A673 (cell line): ENCODE results near the gene IL1RAPL1. TPM values are rescaled to one million over a fixed set of nuclear protein-coding genes. Genes with fewer than 3 reads are reported as not detected.

Experiments used
- BruUV-seq: library from RNA; stranded (reverse); fragments of 400-500 nt; replicated peaks from 2 replicates; lab custom pipeline; 2021; lab: Mats Ljungman, UMichigan
- CTCF ChIA-PET: fragments of 300-600 bp; sonication (Branson Sonifier 250); formaldehyde crosslinking; loops from one replicate; lab custom pipeline; 2022; ENCODE audit warnings: antibody characterized with exemption; lab: Charles Lee
- POLR2A ChIA-PET: fragments of 300-600 bp; sonication (Branson Sonifier 250); formaldehyde crosslinking; loops from one replicate; lab custom pipeline; 2022; ENCODE audit warnings: antibody characterized with exemption; ENCODE audit not compliant: low non-redundant PET; lab: Charles Lee
- DNase-seq: peaks from one replicate; pipeline ENCODE4 v3.0.0-alpha.2; 2015; ENCODE audit warnings: low spot score
- H3K27ac ChIP-seq: fragments of 200-600 bp; sonication (generic); 2 replicates; pipeline ENCODE4 v1.5.1; 2016; ENCODE audit warnings: mixed run types, low read depth, mild to moderate bottlenecking, mixed read lengths, antibody characterized with exemption, low read length; ENCODE audit not compliant: poor library complexity, severe bottlenecking
- H3K27me3 ChIP-seq: fragments of 200-600 bp; sonication (generic); replicated peaks from 2 replicates; pipeline ENCODE4 v1.6.1; 2017; ENCODE audit warnings: mixed run types, low read depth, mild to moderate bottlenecking, mixed read lengths, antibody characterized with exemption, low read length; ENCODE audit not compliant: insufficient read depth, poor library complexity
- H3K36me3 ChIP-seq: fragments of 200-600 bp; sonication (generic); 2 replicates; pipeline ENCODE4 v1.6.1; 2016; ENCODE audit warnings: mixed run types, mild to moderate bottlenecking, mixed read lengths, antibody characterized with exemption, low read length; ENCODE audit not compliant: insufficient read depth, poor library complexity, severe bottlenecking
- H3K4me1 ChIP-seq: fragments of 200-600 bp; sonication (generic); 2 replicates; pipeline ENCODE4 v1.6.1; 2017; ENCODE audit warnings: mixed run types, mild to moderate bottlenecking, mixed read lengths, antibody characterized with exemption, low read length; ENCODE audit not compliant: insufficient read depth, poor library complexity, severe bottlenecking
- H3K4me3 ChIP-seq: fragments of 200-600 bp; sonication (generic); 2 replicates; pipeline ENCODE4 v1.5.1; 2016; ENCODE audit warnings: low read depth, mixed run types, mild to moderate bottlenecking, mixed read lengths, low read length; ENCODE audit not compliant: poor library complexity, severe bottlenecking
- H3K9me3 ChIP-seq: fragments of 200-600 bp; sonication (generic); 2 replicates; pipeline ENCODE4 v1.6.1; 2016; ENCODE audit warnings: mixed run types, low read depth, mild to moderate bottlenecking, mixed read lengths, antibody characterized with exemption, low read length; ENCODE audit not compliant: poor library complexity, severe bottlenecking
- EZH2 ChIP-seq: fragments of 200-600 bp; sonication (generic); IDR thresholded peaks from 2 replicates; pipeline ENCODE4 v1.6.1; 2017; ENCODE audit warnings: borderline replicate concordance, low read depth, mild to moderate bottlenecking, mixed read lengths, antibody characterized with exemption, low read length; ENCODE audit not compliant: poor library complexity, severe bottlenecking
- intact Hi-C: fragments of 100-400 bp; cut with micrococcal nuclease; formaldehyde crosslinking; loops from one replicate; pipeline ENCODE4 v1.10.0; 2022; ENCODE audit not compliant: unreplicated experiment
- total RNA-seq: library from RNA; stranded (reverse); gene quantifications from 2 replicates; pipeline ENCODE4 v1.2.3, GENCODE V29; 2021
- TF ChIP-seq, protein P1 (sequence below): fragments of 300-800, 200-600 bp; sonication (generic); conservative IDR thresholded peaks from 2 replicates; pipeline ENCODE4 v1.5.1; 2017; ENCODE audit warnings: low read depth, mild to moderate bottlenecking, antibody characterized with exemption, low read length, moderate library complexity, mixed read lengths

The IL1RAPL1 gene
- total RNA-seq, 1 experiment from 2014 or later: 0.21 TPM

GRCh38 chrX:29039501-29039900, 452.3 kb downstream of the IL1RAPL1 start:
- CTCF ChIA-PET: no interaction called here
- intact Hi-C loops: no loop called here
- DNase-seq: no peak
- Histone ChIP-seq H3K4me1 (no peaks in the 10 kb centered on the region), H3K27me3 (no peaks in the 10 kb centered on the region), H3K4me3 (no peak overlapping the region), H3K27ac (no peak overlapping the region), H3K36me3 (no peaks in the 10 kb centered on the region), H3K9me3 (no peaks in the 10 kb centered on the region)
- no TSS peak for BruUV-seq
- TF ChIP-seq, protein P1, sequence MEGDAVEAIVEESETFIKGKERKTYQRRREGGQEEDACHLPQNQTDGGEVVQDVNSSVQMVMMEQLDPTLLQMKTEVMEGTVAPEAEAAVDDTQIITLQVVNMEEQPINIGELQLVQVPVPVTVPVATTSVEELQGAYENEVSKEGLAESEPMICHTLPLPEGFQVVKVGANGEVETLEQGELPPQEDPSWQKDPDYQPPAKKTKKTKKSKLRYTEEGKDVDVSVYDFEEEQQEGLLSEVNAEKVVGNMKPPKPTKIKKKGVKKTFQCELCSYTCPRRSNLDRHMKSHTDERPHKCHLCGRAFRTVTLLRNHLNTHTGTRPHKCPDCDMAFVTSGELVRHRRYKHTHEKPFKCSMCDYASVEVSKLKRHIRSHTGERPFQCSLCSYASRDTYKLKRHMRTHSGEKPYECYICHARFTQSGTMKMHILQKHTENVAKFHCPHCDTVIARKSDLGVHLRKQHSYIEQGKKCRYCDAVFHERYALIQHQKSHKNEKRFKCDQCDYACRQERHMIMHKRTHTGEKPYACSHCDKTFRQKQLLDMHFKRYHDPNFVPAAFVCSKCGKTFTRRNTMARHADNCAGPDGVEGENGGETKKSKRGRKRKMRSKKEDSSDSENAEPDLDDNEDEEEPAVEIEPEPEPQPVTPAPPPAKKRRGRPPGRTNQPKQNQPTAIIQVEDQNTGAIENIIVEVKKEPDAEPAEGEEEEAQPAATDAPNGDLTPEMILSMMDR: no peak
- TF ChIP-seq EZH2: no peak
- POLR2A ChIA-PET: no interaction called here

DNA sequence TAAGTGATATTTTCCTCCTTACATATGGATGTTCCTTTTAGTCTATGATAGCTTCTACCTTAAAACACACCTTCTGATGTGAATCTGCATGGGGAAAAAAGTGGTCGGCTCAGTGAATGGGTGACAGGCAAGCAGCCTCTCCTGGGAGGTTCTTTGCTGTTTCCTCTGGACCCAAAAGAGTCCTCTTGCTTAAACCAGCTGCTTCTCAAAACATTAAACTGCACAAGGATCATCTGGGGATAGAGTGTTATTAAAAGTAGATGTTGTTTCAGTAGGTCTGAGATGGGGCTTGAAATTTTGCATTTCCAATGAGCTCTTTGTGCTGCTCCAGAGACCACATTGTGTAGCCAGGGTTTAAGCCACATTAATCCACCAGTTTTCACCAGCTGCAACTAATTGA, 452.9 kb downstream of the IL1RAPL1 start:
- TF ChIP-seq EZH2: no peak
- TF ChIP-seq, protein P1: no peak
- Histone ChIP-seq H3K9me3 (no peaks in the 10 kb centered on the region), H3K27me3 (no peaks in the 10 kb centered on the region), H3K36me3 (no peaks in the 10 kb centered on the region), H3K4me1 (no peaks in the 10 kb centered on the region), H3K4me3 (no peak overlapping the region), H3K27ac (no peak overlapping the region)
- intact Hi-C loops: no loop called here
- DNase-seq: no peak
- ChIA-PET CTCF (no interaction called here), POLR2A (no interaction called here)
- no TSS peak for BruUV-seq

DNA sequence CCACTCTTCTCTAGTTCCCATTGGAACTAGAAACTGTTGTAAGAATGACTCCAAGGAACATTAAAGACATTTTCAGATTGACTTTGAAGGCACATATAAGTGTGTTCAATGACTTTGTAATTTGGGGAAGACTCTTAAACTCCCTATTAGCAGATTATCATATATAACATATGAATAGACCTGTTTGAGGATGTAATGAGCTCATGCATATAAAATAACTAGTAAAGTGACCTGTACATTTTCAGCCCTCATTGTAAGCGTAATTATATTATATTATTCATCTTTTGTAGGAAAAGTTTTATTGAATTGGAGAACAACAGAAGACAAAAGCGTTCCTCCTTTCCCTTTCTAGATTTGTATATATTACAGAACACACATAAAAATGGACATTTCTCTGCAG, 455.1 kb downstream of the IL1RAPL1 start:
- CTCF ChIA-PET: no interaction called here
- Histone ChIP-seq H3K9me3 (no peaks in the 10 kb centered on the region), H3K27me3 (no peaks in the 10 kb centered on the region), H3K27ac (no peak overlapping the region), H3K36me3 (no peaks in the 10 kb centered on the region), H3K4me3 (no peak overlapping the region), H3K4me1 (no peaks in the 10 kb centered on the region)
- TF ChIP-seq, protein P1: no peak
- TF ChIP-seq EZH2: no peak
- no peak for DNase-seq
- BruUV-seq: no TSS peak
- POLR2A ChIA-PET: no interaction called here
- intact Hi-C loops: no loop called here
